Measurements from ENCODE around the gene FER. TPM values are rescaled to one million over a fixed set of nuclear protein-coding genes. Genes with fewer than 3 reads are reported as not detected.

The FER gene
- total RNA-seq, 1 experiment from 2014 or later: 19.4 TPM

GRCh38 chr5:108997720-108998119, 250.0 kb downstream of the FER start:
- POLR2A ChIA-PET (ENCODE audit: unreplicated experiment): no interaction called here
- H3K9ac ChIP-seq (ENCODE audit: low read length): no peak overlapping the region
- intact Hi-C loops (cut with micrococcal nuclease): no loop called here
- H3F3A ChIP-seq (ENCODE audit: low read length, unreplicated experiment): no peaks in the 10 kb centered on the region
- no peak for ATAC-seq
- no peaks in the 10 kb centered on the region for H4K20me1 ChIP-seq (ENCODE audit: low read length)
- no peak overlapping the region for H3K27ac ChIP-seq (ENCODE audit: low read length)
- H3K4me3 ChIP-seq (ENCODE audit: low read length): no peak overlapping the region
- no peak for DNase-seq
- no peak overlapping the region for H2AFZ ChIP-seq (ENCODE audit: low read length)
- no peaks in the 10 kb centered on the region for H3K27me3 ChIP-seq (ENCODE audit: low read length)
- BruUV-seq (replicated peaks): no TSS peak
- CTCF ChIA-PET: no interaction called here
- H3K36me3 ChIP-seq (ENCODE audit: low read depth, low read length): no peaks in the 10 kb centered on the region
- no peaks in the 10 kb centered on the region for H3K9me3 ChIP-seq (ENCODE audit: low read length)
- H3K79me2 ChIP-seq (ENCODE audit: low read length): no peaks in the 10 kb centered on the region
- no peaks in the 10 kb centered on the region for H3K4me1 ChIP-seq (ENCODE audit: insufficient read depth, low read length)
- no peak overlapping the region for H3K4me2 ChIP-seq (ENCODE audit: low read length)
- H3K9me2 ChIP-seq (replicated peaks; ENCODE audit: low read length): no peaks in the 10 kb centered on the region
- TF ChIP-seq EZH2 (IDR thresholded peaks at IDR 0.05; ENCODE audit: low read length, unreplicated experiment) (no peak), EZH2phosphoT487 (IDR thresholded peaks at IDR 0.05; ENCODE audit: borderline replicate concordance, low read length) (no peak), CTCF (conservative IDR thresholded peaks at IDR 0.05; ENCODE audit: low read depth, low read length) (no peak)

- intact Hi-C loops (cut with micrococcal nuclease): no loop called here
- no peak for DNase-seq
- no peaks in the 10 kb centered on the region for H4K20me1 ChIP-seq (ENCODE audit: low read length)
- H2AFZ ChIP-seq (ENCODE audit: low read length): no peak overlapping the region
- no peak overlapping the region for H3K9ac ChIP-seq (ENCODE audit: low read length)
- H3K4me3 ChIP-seq (ENCODE audit: low read length): no peak overlapping the region
- no peak overlapping the region for H3K4me2 ChIP-seq (ENCODE audit: low read length)
- POLR2A ChIA-PET (ENCODE audit: unreplicated experiment): no interaction called here
- H3K9me2 ChIP-seq (replicated peaks; ENCODE audit: low read length): no peaks in the 10 kb centered on the region
- H3K27ac ChIP-seq (ENCODE audit: low read length): no peak overlapping the region
- no peaks in the 10 kb centered on the region for H3K36me3 ChIP-seq (ENCODE audit: low read depth, low read length)
- TF ChIP-seq EZH2phosphoT487 (IDR thresholded peaks at IDR 0.05; ENCODE audit: borderline replicate concordance, low read length) (no peak), CTCF (conservative IDR thresholded peaks at IDR 0.05; ENCODE audit: low read depth, low read length) (no peak)
- BruUV-seq (replicated peaks): no TSS peak
- H3K27me3 ChIP-seq (ENCODE audit: low read length): no peaks in the 10 kb centered on the region
- no peaks in the 10 kb centered on the region for H3K9me3 ChIP-seq (ENCODE audit: low read length)
- no peak for ATAC-seq
- no peaks in the 10 kb centered on the region for H3K4me1 ChIP-seq (ENCODE audit: insufficient read depth, low read length)
- no peaks in the 10 kb centered on the region for H3F3A ChIP-seq (ENCODE audit: low read length, unreplicated experiment)
- CTCF ChIA-PET: no interaction called here
- H3K79me2 ChIP-seq (ENCODE audit: low read length): no peaks in the 10 kb centered on the region
Observed at GRCh38 chr5:108998216-108998615, 250.5 kb downstream of the FER start.

GRCh38 chr5:109003928-109004327, 256.2 kb downstream of the FER start:
- Histone ChIP-seq H3F3A (ENCODE audit: low read length, unreplicated experiment) (no peaks in the 10 kb centered on the region), H3K9me3 (ENCODE audit: low read length) (no peaks in the 10 kb centered on the region), H3K4me3 (ENCODE audit: low read length) (no peak overlapping the region), H3K9ac (ENCODE audit: low read length) (no peak overlapping the region), H3K9me2 (replicated peaks; ENCODE audit: low read length) (no peaks in the 10 kb centered on the region), H4K20me1 (ENCODE audit: low read length) (no peaks in the 10 kb centered on the region), H3K27me3 (ENCODE audit: low read length) (no peaks in the 10 kb centered on the region), H3K4me1 (ENCODE audit: insufficient read depth, low read length) (no peaks in the 10 kb centered on the region), H3K36me3 (ENCODE audit: low read depth, low read length) (no peaks in the 10 kb centered on the region), H3K27ac (ENCODE audit: low read length) (no peak overlapping the region), H3K79me2 (ENCODE audit: low read length) (no peaks in the 10 kb centered on the region), H2AFZ (ENCODE audit: low read length) (no peak overlapping the region), H3K4me2 (ENCODE audit: low read length) (no peak overlapping the region)
- ATAC-seq: no peak
- no peak for DNase-seq
- CTCF ChIA-PET: no interaction called here
- intact Hi-C loops (cut with micrococcal nuclease): no loop called here
- no TSS peak for BruUV-seq (replicated peaks)
- TF ChIP-seq EZH2 (IDR thresholded peaks at IDR 0.05; ENCODE audit: low read length, unreplicated experiment) (no peak), CTCF (conservative IDR thresholded peaks at IDR 0.05; ENCODE audit: low read depth, low read length) (no peak), EZH2phosphoT487 (IDR thresholded peaks at IDR 0.05; ENCODE audit: borderline replicate concordance, low read length) (no peak)
- POLR2A ChIA-PET (ENCODE audit: unreplicated experiment): no interaction called here
